ENCODE data around the gene RNF130.

DNA sequence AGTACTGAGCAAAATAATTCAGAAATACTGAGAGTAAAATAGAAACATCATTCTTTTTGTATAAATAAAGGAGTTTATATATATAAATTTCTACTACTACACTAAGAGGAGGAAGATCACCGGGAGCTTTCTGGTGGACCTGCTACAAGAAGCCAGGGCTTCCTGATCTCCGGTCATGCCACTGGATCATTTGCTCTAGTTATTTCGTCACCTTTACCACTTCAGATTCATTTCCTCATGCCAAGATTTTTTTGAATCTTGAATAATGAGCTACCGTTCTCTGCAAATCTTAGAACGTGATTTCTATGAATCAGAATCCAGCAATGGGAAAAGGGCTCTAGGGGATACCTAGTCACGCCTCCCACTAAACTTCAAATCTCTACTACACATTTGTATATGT, 111.9 kb downstream of the RNF130 start:
- no peak for TF ChIP-seq SALL1 (CRISPR knock-in tag; IDR thresholded peaks at IDR 0.05)
- TF ChIP-seq, protein P1, sequence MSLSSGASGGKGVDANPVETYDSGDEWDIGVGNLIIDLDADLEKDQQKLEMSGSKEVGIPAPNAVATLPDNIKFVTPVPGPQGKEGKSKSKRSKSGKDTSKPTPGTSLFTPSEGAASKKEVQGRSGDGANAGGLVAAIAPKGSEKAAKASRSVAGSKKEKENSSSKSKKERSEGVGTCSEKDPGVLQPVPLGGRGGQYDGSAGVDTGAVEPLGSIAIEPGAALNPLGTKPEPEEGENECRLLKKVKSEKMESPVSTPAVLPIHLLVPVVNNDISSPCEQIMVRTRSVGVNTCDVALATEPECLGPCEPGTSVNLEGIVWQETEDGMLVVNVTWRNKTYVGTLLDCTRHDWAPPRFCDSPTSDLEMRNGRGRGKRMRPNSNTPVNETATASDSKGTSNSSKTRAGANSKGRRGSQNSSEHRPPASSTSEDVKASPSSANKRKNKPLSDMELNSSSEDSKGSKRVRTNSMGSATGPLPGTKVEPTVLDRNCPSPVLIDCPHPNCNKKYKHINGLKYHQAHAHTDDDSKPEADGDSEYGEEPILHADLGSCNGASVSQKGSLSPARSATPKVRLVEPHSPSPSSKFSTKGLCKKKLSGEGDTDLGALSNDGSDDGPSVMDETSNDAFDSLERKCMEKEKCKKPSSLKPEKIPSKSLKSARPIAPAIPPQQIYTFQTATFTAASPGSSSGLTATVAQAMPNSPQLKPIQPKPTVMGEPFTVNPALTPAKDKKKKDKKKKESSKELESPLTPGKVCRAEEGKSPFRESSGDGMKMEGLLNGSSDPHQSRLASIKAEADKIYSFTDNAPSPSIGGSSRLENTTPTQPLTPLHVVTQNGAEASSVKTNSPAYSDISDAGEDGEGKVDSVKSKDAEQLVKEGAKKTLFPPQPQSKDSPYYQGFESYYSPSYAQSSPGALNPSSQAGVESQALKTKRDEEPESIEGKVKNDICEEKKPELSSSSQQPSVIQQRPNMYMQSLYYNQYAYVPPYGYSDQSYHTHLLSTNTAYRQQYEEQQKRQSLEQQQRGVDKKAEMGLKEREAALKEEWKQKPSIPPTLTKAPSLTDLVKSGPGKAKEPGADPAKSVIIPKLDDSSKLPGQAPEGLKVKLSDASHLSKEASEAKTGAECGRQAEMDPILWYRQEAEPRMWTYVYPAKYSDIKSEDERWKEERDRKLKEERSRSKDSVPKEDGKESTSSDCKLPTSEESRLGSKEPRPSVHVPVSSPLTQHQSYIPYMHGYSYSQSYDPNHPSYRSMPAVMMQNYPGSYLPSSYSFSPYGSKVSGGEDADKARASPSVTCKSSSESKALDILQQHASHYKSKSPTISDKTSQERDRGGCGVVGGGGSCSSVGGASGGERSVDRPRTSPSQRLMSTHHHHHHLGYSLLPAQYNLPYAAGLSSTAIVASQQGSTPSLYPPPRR (CRISPR knock-in tag; IDR thresholded peaks at IDR 0.05; ENCODE audit: borderline replicate concordance), result no peak
- TF ChIP-seq TGIF2 (CRISPR knock-in tag; IDR thresholded peaks at IDR 0.05), result no peak
